ENCODE results near the gene TSPAN14. TPM values are rescaled to one million over a fixed set of nuclear protein-coding genes. Genes with fewer than 3 reads are reported as not detected.
"Not testable (repeated sequence)": the region's sequence is repeated elsewhere in the genome, so short reads cannot be mapped to it uniquely, and the experiment has no call there.

The TSPAN14 gene, protein sequence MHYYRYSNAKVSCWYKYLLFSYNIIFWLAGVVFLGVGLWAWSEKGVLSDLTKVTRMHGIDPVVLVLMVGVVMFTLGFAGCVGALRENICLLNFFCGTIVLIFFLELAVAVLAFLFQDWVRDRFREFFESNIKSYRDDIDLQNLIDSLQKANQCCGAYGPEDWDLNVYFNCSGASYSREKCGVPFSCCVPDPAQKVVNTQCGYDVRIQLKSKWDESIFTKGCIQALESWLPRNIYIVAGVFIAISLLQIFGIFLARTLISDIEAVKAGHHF
- total RNA-seq: 49.9 and 96.0 TPM in 2 replicates

DNA sequence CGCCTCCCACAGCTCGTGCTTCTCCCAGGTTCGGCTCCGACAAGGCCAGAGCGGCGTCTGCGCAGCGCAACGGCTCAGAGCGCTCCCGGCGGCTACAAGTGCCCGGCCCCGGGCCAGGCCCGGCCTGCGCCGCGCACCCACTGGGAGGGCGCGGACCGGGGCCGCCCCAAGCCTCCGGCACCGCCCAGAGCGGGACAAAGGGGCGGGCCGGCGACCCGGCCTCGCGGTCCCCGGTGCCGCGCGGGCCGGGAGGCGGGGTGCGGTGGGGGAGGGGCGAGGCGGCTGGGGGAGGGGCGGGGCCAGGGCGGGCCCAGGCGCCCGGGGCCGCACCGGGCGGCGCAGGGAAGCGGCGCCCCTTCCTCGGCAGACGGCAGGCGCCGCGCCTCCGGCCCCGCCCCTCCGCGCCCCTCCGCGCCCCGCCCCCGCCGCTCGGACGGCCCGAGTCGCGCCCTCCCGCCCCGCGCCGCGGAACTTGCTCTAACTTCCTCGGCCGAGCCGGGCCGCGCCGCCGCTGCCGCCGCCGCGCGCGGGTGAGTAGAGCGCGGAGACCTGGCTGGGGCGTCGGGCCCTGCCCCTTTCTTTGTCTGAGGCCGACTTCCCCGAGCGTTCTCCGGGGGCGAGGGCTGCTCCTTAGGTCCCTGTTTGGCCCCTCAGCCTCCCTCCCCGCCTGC lies at the start of gene TSPAN14:
Gene TSPAN14 (plus strand): TSS at position 469 of the 671 bp plus-strand sequence. CDS start 34,924 bp downstream, outside the sequence.
- peak; percentile 40 to 86 for DNase-seq (ENCODE audit: low read depth in 2 of 2)

DNA sequence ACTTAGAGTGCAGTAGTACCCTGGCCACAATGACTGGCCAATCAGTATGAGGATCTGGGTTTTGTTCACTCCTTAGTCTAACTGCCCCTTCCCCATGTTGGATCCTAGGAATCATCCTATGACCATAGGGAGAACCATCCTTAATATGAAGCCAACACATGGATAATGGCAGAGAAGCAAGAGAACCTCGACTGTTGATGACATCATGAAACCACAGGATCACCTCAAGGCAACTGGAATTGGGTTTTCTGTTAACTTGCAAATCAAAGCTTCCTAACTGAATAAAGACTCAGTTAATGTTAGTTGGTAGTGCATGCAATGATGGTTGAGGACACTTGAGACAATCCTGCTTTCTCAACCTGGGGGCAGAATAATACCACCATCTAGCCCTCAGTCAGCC lies 49.1 kb upstream of the TSPAN14 start:
- no peak for DNase-seq (ENCODE audit: low read depth in 2 of 2)

DNA sequence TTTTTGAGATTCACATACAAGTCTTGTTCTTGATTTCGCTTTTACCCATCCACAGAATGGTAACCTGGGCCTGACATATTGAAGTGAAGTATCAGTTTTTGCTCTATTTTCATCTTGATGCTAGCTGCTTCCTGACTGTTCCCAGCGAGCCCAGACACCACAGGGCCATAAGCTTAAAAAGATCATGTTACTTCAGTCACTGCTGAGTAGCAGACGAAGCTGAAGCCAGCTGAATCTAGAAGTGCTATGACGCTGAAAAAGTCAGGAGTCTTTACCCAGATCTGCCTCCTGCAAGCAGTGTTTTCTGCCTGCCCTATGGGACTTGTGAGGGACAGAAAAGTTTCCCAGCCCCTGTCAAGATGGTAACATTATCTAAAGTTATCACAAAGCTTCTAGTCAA lies 48.5 kb upstream of the TSPAN14 start:
- no peak for DNase-seq (ENCODE audit: low read depth in 2 of 2)

DNA sequence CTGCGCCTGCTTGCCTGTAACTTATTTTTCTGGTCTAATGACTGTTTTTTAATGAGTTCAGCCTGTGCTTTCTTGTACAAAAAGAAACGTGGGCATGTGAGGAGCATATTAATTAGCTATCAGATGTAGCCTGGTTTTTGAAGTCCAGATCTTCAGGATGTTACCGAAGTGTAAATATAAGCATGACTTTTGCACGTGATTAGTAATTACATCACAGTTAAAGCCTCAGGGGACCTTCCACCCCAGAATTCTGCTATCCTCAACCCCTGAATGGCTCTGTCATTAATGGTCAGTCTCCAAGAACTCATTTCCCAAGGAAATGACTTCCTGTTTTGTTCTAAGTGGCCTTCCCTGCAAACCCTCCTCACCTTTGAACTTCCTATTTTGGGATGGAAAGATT lies 47.9 kb upstream of the TSPAN14 start:
- no peak for DNase-seq (ENCODE audit: low read depth in 2 of 2)

DNA sequence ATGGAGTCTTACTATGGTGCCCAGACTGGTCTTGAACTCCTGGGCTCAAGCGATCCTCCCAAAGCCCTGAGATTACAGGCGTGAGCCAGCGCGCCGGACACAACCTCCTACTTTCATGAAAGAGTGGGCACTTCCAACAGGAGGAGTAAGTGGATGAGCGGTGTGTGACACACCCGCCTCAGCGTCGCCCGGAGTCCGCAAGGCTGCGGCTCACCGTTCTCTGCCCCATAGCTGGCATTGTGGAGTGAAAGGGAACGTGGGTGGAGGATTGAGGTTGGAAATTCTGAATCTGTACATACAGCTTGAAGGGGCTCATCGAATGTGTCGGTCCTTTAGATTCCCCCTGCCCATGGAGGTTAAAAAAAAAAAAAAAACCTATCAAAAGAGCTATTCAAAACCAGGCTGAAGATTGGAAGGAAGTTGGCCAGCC lies 46.3 kb upstream of the TSPAN14 start:
- DNase-seq (ENCODE audit: low read depth in 2 of 2): peak in 1 of 2 donors; percentile 62

DNA sequence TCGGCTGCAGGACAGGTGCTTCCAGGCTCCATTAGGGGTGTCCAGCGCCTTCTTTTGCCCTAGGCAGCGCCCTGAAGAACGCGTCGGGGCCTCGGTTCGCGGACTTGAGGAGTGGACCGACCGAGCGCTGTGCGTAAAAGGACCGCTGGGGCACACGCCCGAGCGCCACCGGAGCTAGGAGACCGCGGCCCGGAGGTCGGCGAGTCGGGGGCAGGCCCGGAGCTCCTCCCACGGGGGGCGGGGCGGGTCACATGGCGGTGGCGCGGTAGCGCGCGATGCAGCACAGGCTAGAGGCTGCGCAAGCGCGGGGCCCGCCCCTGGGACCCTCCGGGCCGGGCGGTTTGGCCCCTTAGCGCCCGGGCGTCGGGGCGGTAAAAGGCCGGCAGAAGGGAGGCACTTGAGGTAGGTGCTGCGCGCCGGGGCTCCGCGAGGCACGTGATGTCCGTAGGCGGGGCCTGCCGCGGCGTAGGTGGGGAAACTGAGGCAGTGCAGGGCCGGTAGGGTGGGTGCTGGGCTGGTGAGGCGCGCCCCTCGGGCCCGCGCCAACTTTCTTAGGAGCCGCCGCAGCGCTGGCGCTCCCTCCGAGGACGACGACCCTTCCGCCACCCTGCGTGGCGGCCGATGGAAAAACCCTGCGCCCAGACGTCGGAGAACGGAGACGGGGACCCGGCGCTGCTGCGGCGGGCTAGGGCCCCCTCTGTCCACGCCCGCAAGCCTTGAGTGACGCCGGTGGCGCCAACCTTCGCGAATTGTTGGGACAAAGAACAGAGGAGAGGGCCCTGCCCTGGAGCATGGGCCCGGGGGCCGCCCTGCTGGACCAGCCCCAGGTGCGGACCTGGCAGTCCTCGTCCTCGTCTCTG lies 45.6 kb upstream of the TSPAN14 start, which contains the start of gene PRXL2A:
Gene PRXL2A (plus strand): TSS at position 310 of the 860 bp plus-strand sequence. CDS start 11,917 bp downstream, outside the sequence.
- peak; percentile 44 to 88 for DNase-seq (ENCODE audit: low read depth in 2 of 2)

DNA sequence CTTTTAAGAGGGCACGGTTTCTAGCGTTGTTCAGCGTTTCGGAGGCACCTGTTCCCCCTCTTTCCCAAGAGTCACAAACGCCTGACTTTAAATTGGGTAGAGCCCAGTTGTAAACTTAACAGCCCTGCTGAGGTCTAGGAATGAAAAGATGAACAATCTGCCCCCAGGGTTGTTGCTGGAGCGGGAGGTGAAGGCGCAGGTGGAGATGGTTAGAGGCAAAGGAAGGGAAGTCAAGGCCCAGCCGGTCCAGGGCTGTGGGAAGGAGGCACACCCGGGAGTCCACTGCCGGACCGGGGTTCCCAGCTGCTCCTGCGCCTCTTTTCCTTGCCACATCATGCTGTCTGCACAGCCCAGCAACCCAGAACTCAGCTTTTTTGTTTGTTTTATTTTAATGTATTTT lies 45.0 kb upstream of the TSPAN14 start:
- DNase-seq (ENCODE audit: low read depth in 2 of 2): peak in 1 of 2 donors; percentile 54

DNA sequence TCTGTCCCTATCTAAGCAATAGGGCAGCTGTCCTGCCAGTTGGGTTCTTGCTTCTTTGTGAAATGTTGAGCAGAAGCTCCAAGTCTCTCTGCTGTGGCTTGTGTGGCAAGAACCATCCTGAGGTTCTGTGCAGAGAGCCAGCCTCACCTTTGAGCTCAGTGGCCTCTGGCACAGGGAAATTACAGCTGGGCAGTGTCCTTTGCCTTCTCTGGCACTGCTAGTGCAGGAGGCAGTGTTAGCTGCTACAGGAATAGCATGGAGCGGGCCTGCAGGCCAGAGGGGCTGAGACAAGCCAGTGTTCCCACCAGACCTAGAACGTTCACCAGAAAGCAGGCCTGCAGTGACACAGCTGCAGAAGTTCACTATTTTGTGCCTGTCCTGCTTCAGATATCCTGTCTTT lies 44.0 kb upstream of the TSPAN14 start:
- DNase-seq (ENCODE audit: low read depth in 2 of 2): peak in 1 of 2 donors; percentile 54

DNA sequence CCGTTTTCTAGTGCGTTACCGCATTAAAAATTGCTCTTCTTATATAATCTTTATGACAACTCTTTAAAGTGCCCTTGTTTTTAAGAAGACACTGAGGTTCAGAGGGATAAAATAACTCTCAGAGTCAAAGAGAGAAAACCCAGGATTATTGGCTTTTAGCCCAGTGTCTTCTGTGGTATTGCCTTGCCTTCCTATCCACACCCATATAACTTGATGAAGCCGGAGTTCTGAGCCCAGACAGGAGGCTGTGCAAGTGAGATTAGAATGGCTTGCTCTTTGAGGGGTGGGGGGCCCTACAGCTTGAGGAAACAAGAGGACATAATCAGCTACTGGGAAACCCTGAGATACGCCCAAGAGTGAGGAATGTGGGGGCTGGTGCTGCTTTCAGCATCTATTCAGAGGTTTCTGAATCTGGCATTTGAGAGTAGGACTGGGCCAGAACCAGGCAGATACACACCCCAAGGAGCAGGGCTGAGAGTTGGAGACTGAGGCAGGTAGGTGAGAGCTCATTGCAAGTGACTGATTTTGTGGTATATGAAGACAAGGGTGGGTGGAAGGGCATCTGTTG lies 43.4 kb upstream of the TSPAN14 start:
- peak in 1 of 2 donors; percentile 45 for DNase-seq (ENCODE audit: low read depth in 2 of 2)

DNA sequence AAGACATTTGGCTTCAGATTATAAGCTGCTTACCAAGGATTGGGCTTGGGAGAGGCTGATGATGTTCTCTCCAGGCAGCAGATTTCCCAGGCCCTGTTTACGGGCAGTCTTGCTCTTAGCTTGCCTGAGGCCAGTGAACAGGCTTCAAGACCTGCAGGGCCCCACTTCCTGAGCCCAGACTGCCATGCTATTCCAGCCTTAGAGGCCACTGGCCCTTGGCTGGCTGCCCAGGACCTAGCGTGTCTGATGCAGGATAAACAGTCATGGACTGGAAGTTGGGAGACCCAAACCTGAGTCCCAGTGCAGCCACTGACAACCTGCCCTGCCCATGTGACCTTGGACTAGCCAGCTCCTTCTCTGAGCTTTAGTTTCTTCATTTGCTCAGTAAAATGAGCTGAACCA lies 42.8 kb upstream of the TSPAN14 start:
- peak; percentile 90 to 98 for DNase-seq (ENCODE audit: low read depth in 2 of 2)

DNA sequence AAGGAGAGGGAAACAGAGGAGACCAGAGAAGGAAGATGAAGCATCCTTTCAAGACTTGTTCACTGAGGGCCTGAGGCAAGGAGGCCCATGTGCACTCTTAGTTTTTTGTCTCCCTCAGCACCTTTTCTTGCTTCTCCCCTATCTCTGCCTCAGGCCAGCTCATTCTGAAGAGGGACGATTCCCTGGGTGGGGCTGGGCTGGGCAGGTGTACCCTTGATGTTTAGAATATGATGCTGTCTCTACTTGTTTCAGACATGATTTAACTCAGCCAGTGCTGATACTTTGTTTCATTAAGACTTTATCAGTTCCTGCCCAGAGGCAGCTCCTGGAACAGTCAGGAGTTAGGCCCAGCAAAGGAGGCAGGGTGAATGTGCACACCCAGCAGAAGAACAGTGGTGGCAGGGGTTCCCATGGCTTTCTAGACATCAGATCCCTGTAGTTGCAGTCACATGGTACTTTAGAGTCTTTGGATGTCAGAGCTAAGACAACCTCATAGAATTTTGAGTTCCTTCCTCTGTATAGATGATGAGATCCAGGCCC lies 42.4 kb upstream of the TSPAN14 start:
- peak in 1 of 2 donors; percentile 38 for DNase-seq (ENCODE audit: low read depth in 2 of 2)

DNA sequence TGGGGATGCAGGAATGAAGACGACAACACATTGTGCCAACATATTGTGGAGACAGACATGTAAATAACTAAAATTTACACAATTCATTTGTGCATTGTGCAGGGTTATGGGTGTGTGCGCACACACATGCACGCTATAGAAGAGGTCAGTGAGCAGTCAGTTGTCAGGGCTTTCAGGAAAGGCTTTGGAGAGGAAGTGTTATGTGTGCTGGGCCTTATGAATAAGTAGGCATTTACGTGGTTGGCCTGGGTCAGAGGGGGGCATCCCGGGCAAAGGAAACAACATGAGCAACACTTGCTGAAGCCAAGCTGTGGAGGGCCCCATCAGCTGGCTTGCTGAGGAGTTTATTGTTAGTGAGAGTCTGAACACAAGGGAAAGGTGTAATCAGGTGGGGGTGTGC lies 41.6 kb upstream of the TSPAN14 start:
- peak; percentile 83 to 97 for DNase-seq (ENCODE audit: low read depth in 2 of 2)

DNA sequence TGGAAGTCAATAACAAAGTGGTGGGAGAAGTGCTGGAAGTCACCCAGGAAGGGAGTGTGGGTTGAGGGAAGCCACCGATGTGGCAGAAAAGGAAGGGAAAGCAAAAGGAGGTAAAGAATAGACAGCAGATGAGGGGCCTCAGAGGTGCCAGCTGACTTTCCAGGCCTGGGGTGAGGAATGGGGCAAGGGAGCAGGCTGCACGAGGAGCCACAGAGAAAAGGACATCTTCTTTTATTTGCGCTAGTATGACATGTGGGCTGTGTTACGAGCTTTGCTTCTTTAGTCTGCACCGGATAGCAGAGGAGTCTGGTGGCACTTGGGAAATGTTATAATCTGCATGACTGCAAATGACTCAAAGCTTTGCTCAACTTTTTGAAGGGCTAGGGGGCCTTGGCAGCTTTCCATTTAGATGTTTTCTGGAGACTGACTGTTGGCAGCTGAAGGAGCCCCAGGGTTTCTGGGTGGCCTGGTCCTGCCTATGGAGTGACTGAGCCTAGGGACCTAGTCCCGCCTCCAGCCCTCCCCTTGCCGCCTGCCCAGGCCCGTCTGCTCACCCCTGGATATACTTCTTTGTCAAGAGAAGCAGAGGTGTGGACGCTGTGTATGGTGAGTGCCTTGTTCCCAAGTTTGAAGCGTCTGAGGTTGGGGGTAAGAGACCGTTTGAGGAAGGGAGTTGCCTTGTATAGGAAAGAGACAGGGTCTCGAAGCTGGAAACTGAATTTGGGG lies 40.7 kb upstream of the TSPAN14 start:
- DNase-seq (ENCODE audit: low read depth in 2 of 2): peak in 1 of 2 donors; percentile 78

DNA sequence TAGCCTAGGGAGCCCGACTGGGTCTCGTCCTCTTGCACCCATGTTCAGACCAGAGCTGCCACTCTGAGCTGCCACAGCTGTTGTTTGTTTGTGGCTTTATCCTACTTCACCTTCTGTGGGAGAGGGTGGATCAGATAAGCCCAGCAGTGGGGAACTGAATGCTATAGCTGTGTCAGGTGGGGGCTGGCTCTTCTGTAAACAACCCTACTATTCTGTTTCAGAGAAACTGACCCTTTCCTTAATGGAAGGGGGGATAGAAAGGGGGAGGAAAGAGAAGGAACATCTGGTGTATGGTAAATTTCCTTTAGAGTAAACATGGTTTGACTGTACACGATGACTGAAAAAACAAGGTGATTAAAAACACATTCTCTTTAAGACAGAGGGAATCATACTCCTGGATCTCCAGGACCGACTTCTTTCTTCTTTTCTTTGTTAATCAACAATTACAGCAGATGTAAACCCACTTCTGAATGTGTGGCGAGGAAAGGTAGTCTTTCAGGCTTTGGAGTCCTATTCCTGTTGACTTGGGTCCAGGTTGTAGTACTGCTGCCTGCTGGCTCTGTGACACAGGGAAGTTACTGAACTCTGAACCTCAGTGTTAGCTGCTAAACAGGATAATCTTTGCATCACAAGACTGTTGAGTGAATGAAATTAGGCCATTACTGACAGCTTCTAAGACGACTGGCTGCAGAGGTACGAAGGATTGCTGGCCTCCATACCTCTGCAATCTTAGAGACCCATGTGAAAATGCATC lies 39.8 kb upstream of the TSPAN14 start:
- DNase-seq (ENCODE audit: low read depth in 2 of 2): peak in 1 of 2 donors; percentile 79

DNA sequence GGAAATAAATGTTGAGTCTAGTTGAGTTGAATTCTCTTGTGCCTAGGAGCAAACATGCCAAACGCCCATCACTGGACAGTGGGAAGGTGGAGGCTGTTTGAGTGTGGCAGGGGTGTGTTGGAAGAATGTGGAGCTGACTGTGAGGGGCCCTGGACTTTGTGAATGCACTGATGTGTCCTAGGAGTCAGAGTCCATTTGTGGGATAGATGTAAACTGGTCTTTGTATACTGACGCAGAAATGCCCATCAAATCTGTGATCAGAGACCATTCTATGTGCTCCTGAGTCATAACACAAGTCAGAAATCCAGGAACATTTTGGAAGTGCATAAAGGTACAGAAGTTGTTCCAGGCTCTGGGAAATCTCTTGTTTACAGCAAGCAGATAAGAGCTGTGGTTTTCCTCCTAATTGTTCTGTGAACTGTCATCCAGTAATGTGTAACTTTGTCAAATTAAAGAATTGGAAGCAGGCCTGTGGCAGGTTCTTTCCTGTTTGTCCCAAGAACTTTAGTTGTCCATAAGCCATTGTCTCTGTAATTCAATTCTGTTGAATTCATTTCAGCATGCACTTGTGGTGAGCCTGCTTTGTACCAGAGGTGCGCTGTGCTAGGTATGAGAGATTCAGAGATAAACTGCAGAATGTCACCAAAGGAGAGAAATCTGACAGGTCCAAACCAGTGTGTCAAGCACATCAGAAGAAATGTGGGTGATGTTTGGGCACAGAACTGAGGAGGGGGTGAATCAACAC lies 38.2 kb upstream of the TSPAN14 start:
- DNase-seq (ENCODE audit: low read depth in 2 of 2): peak in 1 of 2 donors; percentile 52

DNA sequence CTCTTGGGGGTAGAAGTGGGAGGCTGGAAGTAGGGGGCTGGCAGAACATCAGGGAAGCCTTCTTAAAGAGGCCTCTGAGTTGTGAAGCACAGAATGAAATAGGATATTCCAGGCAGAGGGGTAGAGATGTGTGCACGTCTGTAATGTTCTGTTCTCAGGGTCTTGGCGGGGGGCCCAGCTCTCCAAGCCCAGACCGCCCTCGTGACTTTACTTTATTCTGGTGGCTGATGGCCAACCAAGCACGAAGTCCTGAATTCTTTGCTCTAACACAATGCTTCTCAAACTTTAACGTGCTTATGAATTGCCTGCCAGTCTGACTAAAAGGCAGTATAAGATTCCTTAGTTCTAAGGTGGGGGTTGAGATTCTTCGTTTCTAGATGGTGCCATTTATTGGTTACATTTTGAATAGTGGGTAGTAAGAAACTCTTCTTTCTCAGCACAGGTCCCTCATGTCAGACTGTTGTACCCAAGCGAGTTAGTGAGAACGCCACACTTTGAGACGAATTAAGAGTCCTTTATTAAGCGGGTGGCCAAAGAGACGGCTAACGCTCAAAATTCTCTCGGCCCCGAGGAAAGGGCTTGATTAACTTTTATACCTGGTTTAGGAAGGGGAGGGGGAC lies 37.5 kb upstream of the TSPAN14 start:
- DNase-seq (ENCODE audit: low read depth in 2 of 2): peak in 1 of 2 donors; percentile 76

DNA sequence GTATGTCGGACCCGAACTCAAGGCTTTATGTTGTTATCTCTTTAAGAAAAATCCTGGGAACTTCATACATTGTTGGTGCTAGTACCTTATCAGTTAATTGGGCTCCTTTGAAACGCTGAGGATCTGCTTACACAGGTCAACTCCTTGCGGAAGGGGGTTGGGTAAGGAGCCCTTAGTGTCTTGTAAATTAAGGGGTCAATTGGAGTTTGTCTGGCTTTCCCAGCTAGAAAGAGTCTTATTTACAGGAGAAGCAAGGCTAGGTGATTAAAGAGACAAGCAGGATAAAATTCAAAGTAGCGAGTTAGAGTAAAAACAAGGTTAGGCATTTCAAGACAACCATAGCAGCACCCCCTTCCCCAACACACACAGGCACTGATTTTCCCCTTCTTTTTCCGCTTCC lies 36.9 kb upstream of the TSPAN14 start:
- DNase-seq (ENCODE audit: low read depth in 2 of 2): not testable (repeated sequence)

DNA sequence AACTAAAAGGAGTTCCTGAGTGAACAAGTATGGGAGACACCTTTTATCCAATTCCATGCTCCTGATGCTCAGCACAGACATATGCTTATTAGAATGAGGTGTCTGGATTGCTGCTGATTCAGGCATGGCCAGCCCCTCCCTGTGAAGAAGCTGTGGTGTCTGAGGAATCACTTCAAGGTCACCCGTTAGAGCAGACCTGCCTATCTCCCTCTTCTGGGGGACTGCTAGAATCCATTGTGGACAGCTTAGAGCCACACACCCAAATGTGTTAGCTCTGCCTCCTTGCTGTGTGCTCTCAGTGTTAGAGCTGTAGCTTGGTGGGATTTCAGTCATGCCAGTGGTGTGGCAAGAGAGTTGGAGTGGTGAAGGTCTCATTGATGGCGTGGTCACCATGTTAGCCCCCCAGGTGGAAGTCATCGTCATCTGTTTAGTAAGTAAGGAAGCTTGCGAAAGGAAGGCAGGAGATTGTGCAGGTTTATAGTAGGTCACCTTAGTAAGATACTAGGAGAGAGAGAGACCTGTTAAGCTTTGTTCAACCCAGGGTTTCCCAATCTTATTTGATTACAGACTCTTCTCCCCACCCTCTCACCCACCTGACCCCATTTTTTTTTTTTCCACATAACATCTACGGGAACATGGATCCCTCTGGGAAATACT lies 32.9 kb upstream of the TSPAN14 start:
- no peak for DNase-seq (ENCODE audit: low read depth in 2 of 2)
